HG03280 (cell line): ENCODE measurements around the gene ULK3.
"Not testable (repeated sequence)": the region's sequence is repeated elsewhere in the genome, so short reads cannot be mapped to it uniquely, and the experiment has no call there.

ENCODE experiments used
- ATAC-seq: cut with Tn5 transposase; IDR thresholded peaks from one replicate; pipeline ENCODE4 v1.9.1; 2021; ENCODE audit warnings: mild to moderate bottlenecking, moderate library complexity; ENCODE audit not compliant: unreplicated experiment

Gene ULK3

GRCh38 chr15:74842581-74843444 lies at the start of gene ULK3:
TSS of gene ULK3 (minus strand) at chr15:74843156. CDS start at chr15:74843105, 51 bp downstream.
- ATAC-seq: peak; percentile 81

- ATAC-seq: no peak
Measured at GRCh38 chr15:74892313-74892712, 49.4 kb upstream of the ULK3 start.

- ATAC-seq: no peak
Measured at GRCh38 chr15:74891469-74891868, 48.5 kb upstream of the ULK3 start.

- no peak for ATAC-seq
Measured at GRCh38 chr15:74890665-74890960, 47.7 kb upstream of the ULK3 start.

GRCh38 chr15:74889883-74890664 lies 47.1 kb upstream of the ULK3 start, which contains the start of gene MPI:
TSS of gene MPI (plus strand) at chr15:74890042. CDS start at chr15:74890074, 32 bp downstream.
- ATAC-seq: peak; percentile 94

GRCh38 chr15:74889390-74889882 lies 46.5 kb upstream of the ULK3 start:
- ATAC-seq: peak; percentile 10

- ATAC-seq: no peak
Measured at GRCh38 chr15:74888716-74889115, 45.8 kb upstream of the ULK3 start.

- not testable (repeated sequence) for ATAC-seq
Measured at GRCh38 chr15:74887537-74888193, 44.7 kb upstream of the ULK3 start.

GRCh38 chr15:74885461-74885860 lies 42.5 kb upstream of the ULK3 start:
- ATAC-seq: no peak

GRCh38 chr15:74884428-74885223 lies 41.7 kb upstream of the ULK3 start:
- no peak for ATAC-seq

- no peak for ATAC-seq
Measured at GRCh38 chr15:74882528-74882927, 39.6 kb upstream of the ULK3 start.

GRCh38 chr15:74878273-74878672 lies 35.3 kb upstream of the ULK3 start:
- no peak for ATAC-seq

- no peak for ATAC-seq
Measured at GRCh38 chr15:74873756-74874424, 30.9 kb upstream of the ULK3 start.

- peak; percentile 84 for ATAC-seq
Measured at GRCh38 chr15:74873036-74873755, 30.2 kb upstream of the ULK3 start, which contains the start of gene SCAMP2. TSS of gene SCAMP2 (minus strand) at chr15:74873365. CDS start at chr15:74873255, 110 bp downstream.

- no peak for ATAC-seq
Measured at GRCh38 chr15:74872702-74873035, 29.7 kb upstream of the ULK3 start.

- ATAC-seq: no peak
Measured at GRCh38 chr15:74870436-74871215, 27.7 kb upstream of the ULK3 start.

GRCh38 chr15:74869726-74870407 lies 26.9 kb upstream of the ULK3 start:
- peak; percentile 37 for ATAC-seq

GRCh38 chr15:74869372-74869725 lies 26.4 kb upstream of the ULK3 start:
- ATAC-seq: no peak
